Keratinocyte (primary cell): ENCODE data around the gene FAM237B. TPM values are rescaled to one million over a fixed set of nuclear protein-coding genes. Genes with fewer than 3 reads are reported as not detected.
A peak's percentile ranks its signal among the peaks of the same experiment; 100 is the strongest.

Source experiments
- DNase-seq: peaks from one replicate; pipeline ENCODE4 v3.0.0-alpha.2; 2011; ENCODE audit warnings: low read depth, missing footprints, low spot score
- FAIRE-seq: peaks from 2 replicates; lab custom pipeline; 2011; peaks lifted over from hg19 to GRCh38; lab: Jason Lieb, UNC
- H2AFZ ChIP-seq: 2 replicates; pipeline ENCODE4 v1.6.0; 2012; ENCODE audit warnings: low read length, control low read depth, inconsistent platforms; ENCODE audit not compliant: control insufficient read depth
- H3K27ac ChIP-seq: 2 replicates; pipeline ENCODE4 v1.5.1; 2011; ENCODE audit warnings: low read length; ENCODE audit not compliant: control insufficient read depth, insufficient read depth
- H3K27me3 ChIP-seq: 3 replicates; pipeline ENCODE4 v1.6.0; 2011; ENCODE audit warnings: low read length; ENCODE audit not compliant: control insufficient read depth, insufficient read depth; ENCODE audit errors: extremely low read depth
- H3K36me3 ChIP-seq, 2 experiments: 2 replicates in 1 of 2; 3 replicates in 1 of 2; pipeline ENCODE4 v1.5.1; 2011; ENCODE audit warnings: low read length in 2 of 2, mild to moderate bottlenecking in 1 of 2; ENCODE audit not compliant: control insufficient read depth in 2 of 2, insufficient read depth in 2 of 2; ENCODE audit errors: extremely low read depth in 1 of 2
- H3K4me1 ChIP-seq: 3 replicates; pipeline ENCODE4 v1.5.1; 2011; ENCODE audit warnings: low read length; ENCODE audit not compliant: control insufficient read depth, insufficient read depth; ENCODE audit errors: extremely low read depth
- H3K4me2 ChIP-seq: 3 replicates; pipeline ENCODE4 v1.6.0; 2011; ENCODE audit warnings: low read depth, low read length; ENCODE audit not compliant: control insufficient read depth, insufficient read depth; ENCODE audit errors: extremely low read depth
- H3K4me3 ChIP-seq, 3 experiments: fragments of 200-600 bp in 1 of 3; sonication (generic) in 1 of 3; 2 replicates in 2 of 3; 3 replicates in 1 of 3; pipeline ENCODE4 v1.5.1; 2011 to 2016; ENCODE audit warnings: low read length in 3 of 3, mild to moderate bottlenecking in 3 of 3, control low read depth in 2 of 3, inconsistent platforms in 1 of 3, low read depth in 1 of 3, mixed read lengths in 1 of 3, mixed run types in 1 of 3, moderate library complexity in 1 of 3; ENCODE audit not compliant: control insufficient read depth in 2 of 3, insufficient read depth in 2 of 3; ENCODE audit errors: extremely low read depth in 1 of 3
- H3K79me2 ChIP-seq: 2 replicates; pipeline ENCODE4 v1.6.0; 2012; ENCODE audit warnings: low read length; ENCODE audit not compliant: control insufficient read depth, insufficient read depth
- H3K9ac ChIP-seq: 3 replicates; pipeline ENCODE4 v1.6.0; 2011; ENCODE audit warnings: low read length; ENCODE audit not compliant: control insufficient read depth, insufficient read depth; ENCODE audit errors: extremely low read depth
- H3K9me1 ChIP-seq: 3 replicates; pipeline ENCODE4 v1.6.0; 2011; ENCODE audit warnings: low read length; ENCODE audit not compliant: control insufficient read depth, insufficient read depth; ENCODE audit errors: extremely low read depth
- H3K9me3 ChIP-seq: 2 replicates; pipeline ENCODE4 v1.5.1; 2012; ENCODE audit warnings: low read depth, low read length; ENCODE audit not compliant: control insufficient read depth
- H4K20me1 ChIP-seq: 3 replicates; pipeline ENCODE4 v1.6.0; 2011; ENCODE audit warnings: low read length; ENCODE audit not compliant: control insufficient read depth, insufficient read depth; ENCODE audit errors: extremely low read depth
- EZH2 ChIP-seq: IDR thresholded peaks from one replicate; pipeline ENCODE4 v1.6.1; 2012; ENCODE audit warnings: inconsistent platforms, mild to moderate bottlenecking, low read length, moderate library complexity
- dilution Hi-C: fragments of 300-500 bp; cut with MboI; formaldehyde crosslinking; loops from one replicate; pipeline ENCODE4 v1.7.0; 2020; ENCODE audit warnings: low sequenced_read_pairs; ENCODE audit not compliant: extremely low pct_ligation_motif_present
- polyA plus RNA-seq, 5 experiments: library from polyadenylated mRNA; depleted of rRNA in 3 of 5; stranded (reverse) in 3 of 5; stranded (forward) in 1 of 5; unstranded in 1 of 5; fragments of >200 nt; gene quantifications; 1 replicate in 1 of 5; 2 replicates in 3 of 5; 3 replicates in 1 of 5; pipeline versions ENCODE4 v1.2.1 to v1.2.3, GENCODE V29; 2011 to 2012; ENCODE audit warnings: missing spikeins in 2 of 5, low read depth in 1 of 5, low replicate concordance in 1 of 5
- TF ChIP-seq, protein P1 (sequence below), 3 experiments: IDR thresholded peaks in 1 of 3; conservative IDR thresholded peaks in 1 of 3; optimal IDR thresholded peaks in 1 of 3; 2 replicates in 2 of 3; 3 replicates in 1 of 3; pipeline versions ENCODE3 to v1.5.1; 2011; ENCODE audit warnings: low read length in 3 of 3, mild to moderate bottlenecking in 3 of 3, moderate library complexity in 2 of 3, control low read depth in 1 of 3, inconsistent platforms in 1 of 3; ENCODE audit not compliant: insufficient read depth in 2 of 3; ENCODE audit errors: extremely low read depth in 1 of 3

FAM237B gene
- polyA plus RNA-seq, 1 donor (not counting 4 experiments of a cell fraction or from before 2014, with no cell fraction given) = not detected

DNA sequence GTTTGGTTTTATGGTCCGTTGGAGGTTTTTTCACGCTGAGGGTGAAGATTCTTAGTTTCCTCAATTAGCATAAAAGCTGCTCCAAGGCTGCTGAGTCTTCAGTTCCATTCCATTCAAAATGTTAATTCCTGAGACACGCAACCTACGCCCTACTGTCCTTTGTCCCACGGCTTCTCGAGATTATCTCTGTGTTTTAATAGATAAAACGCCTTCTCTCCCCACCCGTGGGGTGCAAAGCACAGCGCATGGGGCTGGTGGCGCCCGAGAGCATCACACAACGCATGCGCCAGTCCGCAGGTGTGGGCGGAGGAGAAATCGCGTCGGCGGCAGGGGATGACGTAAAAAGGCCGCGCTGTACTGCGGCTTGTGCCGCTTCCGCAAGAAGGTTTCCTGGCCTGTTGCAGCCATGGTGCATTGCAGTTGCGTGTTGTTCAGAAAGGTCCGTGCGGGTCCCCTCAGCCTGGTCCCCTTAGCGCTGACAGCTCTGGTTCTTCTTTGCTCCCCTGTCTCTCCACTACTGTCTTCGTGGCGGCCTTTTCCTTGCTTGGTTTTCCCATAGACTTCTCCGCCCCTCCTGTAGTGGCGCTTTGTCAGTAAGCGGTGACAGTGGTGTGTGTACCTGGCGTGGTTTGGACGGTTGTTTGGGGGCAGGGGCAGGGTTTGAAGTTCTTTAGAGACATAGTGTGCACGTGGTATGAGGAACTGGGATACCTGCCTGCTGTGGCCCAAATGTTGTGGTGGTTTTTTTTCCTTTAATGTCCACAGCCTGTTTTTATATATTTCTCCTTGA, 25.4 kb upstream of the FAM237B start, which contains the start of gene GTPBP10:
Gene GTPBP10, plus strand, starts transcription at position 381 of the 790 bp plus-strand sequence. Its CDS starts 26 bp downstream, at position 407.
- Histone ChIP-seq H3K9me3 (no peaks in the 10 kb centered on the region), H3K9me1 (no peaks in the 10 kb centered on the region), H3K4me1 (peaks cover 6% of the 10 kb centered on the region), H3K4me2 (peak within 1 kb of the TSS; percentile 97), H3K79me2 (peaks cover 47% of the 10 kb centered on the region), H4K20me1 (no peaks in the 10 kb centered on the region), H3K9ac (peak within 1 kb of the TSS; percentile 96), H2AFZ (peak within 1 kb of the TSS; percentile 99), H3K36me3 (peaks cover 0 to 3% of the 10 kb centered on the region in 2 experiments), H3K27ac (peak within 1 kb of the TSS; percentile 94), H3K27me3 (no peaks in the 10 kb centered on the region), H3K4me3 (peak within 1 kb of the TSS; percentile 80 to 93 (median 88))
- no peak for TF ChIP-seq EZH2
- TF ChIP-seq, protein P1, sequence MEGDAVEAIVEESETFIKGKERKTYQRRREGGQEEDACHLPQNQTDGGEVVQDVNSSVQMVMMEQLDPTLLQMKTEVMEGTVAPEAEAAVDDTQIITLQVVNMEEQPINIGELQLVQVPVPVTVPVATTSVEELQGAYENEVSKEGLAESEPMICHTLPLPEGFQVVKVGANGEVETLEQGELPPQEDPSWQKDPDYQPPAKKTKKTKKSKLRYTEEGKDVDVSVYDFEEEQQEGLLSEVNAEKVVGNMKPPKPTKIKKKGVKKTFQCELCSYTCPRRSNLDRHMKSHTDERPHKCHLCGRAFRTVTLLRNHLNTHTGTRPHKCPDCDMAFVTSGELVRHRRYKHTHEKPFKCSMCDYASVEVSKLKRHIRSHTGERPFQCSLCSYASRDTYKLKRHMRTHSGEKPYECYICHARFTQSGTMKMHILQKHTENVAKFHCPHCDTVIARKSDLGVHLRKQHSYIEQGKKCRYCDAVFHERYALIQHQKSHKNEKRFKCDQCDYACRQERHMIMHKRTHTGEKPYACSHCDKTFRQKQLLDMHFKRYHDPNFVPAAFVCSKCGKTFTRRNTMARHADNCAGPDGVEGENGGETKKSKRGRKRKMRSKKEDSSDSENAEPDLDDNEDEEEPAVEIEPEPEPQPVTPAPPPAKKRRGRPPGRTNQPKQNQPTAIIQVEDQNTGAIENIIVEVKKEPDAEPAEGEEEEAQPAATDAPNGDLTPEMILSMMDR (optimal IDR thresholded peaks at IDR 0.05 in 1 of 3, IDR thresholded peaks at IDR 0.05 in 1 of 3, conservative IDR thresholded peaks at IDR 0.05 in 1 of 3; ENCODE audit: extremely low read depth in 1 of 3, insufficient read depth in 2 of 3, low read length in 3 of 3) = peak; percentile 82 to 90 (median 83)
- dilution Hi-C loops = no loop called here
- DNase-seq (peak; percentile 45), FAIRE-seq (peak; percentile 74)

DNA sequence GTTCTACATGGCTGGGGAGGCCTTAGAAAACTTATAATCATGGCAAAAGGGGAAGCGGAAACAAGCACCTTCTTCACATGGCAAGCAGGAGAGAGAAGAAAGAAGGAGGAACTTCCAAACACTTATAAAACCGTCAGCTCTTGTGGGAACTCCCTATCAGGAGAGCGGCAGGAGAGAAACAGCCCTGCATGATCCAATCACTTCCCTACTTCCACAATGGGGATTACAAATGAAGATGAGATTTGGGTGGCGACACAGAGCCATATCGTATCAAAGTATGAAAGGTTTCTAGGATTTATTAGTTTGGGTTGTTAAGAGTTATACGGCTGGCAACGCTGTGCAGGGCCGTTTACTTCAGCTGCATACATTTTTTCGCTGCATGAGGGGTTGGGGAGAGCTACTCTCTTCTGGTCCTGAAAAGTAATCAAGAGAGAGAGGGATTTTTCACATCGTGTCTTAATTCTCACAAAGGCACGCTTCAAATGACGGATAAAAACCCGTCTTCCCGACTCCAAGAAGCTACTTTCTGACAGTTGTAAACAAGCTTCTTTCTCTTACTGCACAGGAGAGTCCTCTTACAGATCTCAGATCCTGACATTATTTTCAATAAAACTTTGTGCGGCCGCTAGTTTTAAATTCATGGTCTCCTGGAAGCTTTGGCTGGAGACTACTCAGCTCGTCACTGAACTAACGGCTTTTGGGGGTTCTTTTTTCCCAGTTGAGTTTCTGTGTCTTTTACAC, 24.7 kb upstream of the FAM237B start:
- dilution Hi-C loops = no loop called here
- Histone ChIP-seq H3K79me2 (peaks cover 41% of the 10 kb centered on the region), H3K4me1 (peaks cover 6% of the 10 kb centered on the region), H4K20me1 (no peaks in the 10 kb centered on the region), H3K4me3 (peak overlapping the region; percentile 80 to 93 (median 88)), H3K4me2 (peak overlapping the region; percentile 97), H3K9me1 (no peaks in the 10 kb centered on the region), H3K27ac (peak overlapping the region; percentile 94), H3K27me3 (no peaks in the 10 kb centered on the region), H2AFZ (peak overlapping the region; percentile 74), H3K36me3 (peaks cover 0 to 3% of the 10 kb centered on the region in 2 experiments), H3K9ac (peak overlapping the region; percentile 96), H3K9me3 (no peaks in the 10 kb centered on the region)
- TF ChIP-seq EZH2 = no peak
- TF ChIP-seq, protein P1 (optimal IDR thresholded peaks at IDR 0.05 in 1 of 3, IDR thresholded peaks at IDR 0.05 in 1 of 3, conservative IDR thresholded peaks at IDR 0.05 in 1 of 3; ENCODE audit: extremely low read depth in 1 of 3, insufficient read depth in 2 of 3, low read length in 3 of 3) = no peak
- no peak for DNase-seq
- no peak for FAIRE-seq
